Measurements from ENCODE around the gene EFS.

EFS gene

DNA sequence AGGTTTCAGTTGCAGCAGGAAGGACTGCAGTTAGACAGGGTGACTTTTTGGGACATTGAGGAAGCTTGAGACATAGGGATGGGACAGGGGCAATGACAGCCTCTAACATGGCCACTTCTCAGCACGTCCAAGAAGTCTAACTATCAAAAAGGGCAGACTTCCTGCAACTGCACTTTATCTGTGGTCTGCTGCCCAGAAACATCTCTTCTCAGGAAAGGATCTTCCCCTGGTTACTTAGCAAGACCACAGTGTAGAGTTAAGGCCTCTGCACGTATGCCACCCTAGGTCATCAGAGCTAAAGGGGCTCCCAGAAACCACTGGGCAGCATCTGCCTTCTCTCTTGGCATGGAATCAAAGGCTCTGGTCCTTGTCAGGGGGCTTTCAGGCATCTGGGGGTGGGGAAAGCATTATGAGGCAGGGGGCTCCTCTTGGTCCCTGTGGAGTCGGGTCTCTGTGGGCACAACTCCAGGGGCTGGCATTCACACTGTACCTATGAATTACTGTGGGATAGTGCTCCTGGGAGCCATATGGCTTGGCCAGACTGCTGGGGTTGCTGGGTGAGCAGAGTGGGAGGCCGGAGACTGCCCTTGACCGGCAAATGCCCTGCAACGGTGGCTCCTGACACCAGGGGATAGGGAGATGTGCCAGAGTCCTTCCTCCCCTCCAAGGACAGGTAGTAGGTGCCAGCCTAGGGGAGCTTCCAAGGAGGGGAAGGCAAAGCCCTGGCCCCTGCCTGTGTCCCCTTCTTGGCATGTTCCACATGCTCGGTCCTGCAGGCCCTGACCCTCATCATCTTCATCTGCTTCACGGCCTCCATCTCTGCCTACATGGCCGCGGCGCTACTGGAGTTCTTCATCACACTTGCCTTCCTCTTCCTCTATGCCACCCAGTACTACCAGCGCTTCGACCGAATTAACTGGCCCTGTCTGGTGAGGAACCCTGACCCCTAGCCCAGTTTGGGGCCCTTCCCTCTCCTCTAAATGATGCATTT is 12.9 kb upstream of the EFS start:
- FAIRE-seq (no peak), DNase-seq (ENCODE audit: insufficient read length, low spot score) (no peak)
- TF ChIP-seq, protein P1, sequence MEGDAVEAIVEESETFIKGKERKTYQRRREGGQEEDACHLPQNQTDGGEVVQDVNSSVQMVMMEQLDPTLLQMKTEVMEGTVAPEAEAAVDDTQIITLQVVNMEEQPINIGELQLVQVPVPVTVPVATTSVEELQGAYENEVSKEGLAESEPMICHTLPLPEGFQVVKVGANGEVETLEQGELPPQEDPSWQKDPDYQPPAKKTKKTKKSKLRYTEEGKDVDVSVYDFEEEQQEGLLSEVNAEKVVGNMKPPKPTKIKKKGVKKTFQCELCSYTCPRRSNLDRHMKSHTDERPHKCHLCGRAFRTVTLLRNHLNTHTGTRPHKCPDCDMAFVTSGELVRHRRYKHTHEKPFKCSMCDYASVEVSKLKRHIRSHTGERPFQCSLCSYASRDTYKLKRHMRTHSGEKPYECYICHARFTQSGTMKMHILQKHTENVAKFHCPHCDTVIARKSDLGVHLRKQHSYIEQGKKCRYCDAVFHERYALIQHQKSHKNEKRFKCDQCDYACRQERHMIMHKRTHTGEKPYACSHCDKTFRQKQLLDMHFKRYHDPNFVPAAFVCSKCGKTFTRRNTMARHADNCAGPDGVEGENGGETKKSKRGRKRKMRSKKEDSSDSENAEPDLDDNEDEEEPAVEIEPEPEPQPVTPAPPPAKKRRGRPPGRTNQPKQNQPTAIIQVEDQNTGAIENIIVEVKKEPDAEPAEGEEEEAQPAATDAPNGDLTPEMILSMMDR (IDR thresholded peaks at IDR 0.05; ENCODE audit: insufficient read depth, missing control alignments) = no peak

DNA sequence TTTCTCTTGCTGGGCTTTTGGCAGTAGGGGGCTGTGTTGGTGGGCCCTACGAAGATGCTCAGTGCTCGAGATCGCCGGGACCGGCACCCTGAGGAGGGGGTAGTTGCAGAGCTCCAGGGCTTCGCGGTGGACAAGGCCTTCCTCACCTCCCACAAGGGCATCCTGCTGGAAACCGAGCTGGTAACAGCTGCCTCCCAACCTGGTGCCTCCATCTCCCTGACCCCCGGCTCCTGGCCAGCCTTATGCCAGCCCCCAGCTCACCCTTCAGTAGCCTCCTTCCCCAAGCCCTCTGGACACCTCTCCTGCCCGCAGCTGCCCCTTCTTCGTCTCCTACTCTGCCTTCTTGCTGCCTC is 12.2 kb upstream of the EFS start:
- DNase-seq (ENCODE audit: insufficient read length, low spot score) (no peak), FAIRE-seq (no peak)
- TF ChIP-seq, protein P1 (IDR thresholded peaks at IDR 0.05; ENCODE audit: insufficient read depth, missing control alignments) = no peak

DNA sequence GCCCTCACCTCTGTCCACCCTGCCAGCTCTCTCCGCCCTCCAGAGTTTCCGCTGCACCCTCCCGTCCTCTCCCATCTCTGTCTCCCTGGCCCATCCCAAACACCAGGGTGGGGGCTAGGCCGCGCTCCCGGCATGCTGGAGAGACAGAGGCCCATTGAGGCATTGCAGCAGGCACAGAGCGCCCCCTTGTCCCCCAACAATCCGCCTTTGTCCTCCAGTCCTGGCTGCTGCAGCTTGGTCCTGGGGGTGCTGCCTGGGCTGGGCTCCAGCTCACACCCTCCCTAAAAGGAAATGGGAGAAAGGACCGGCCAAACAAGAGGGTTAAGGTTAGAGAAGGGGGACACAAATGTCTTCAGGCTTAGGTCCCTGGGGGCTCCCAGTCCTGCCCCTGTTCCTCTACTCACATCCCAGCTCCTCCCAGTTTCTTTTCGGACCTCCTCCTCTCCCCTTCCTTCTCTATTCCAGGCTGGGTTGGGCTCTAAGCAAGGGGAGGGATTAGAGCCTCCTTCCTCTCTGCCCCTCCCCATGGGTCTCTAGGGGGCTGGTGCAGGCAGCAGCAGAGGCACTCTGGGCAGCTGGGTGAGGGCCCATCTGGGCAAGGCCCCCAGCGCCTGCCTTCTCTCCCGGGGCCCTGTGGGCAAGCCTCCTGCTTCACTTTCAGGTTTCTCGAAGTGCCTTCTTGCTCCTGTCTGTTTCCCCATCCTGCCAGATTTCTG is 11.7 kb upstream of the EFS start, which contains the start of gene CMTM5:
Gene CMTM5 (plus strand): TSS at position 565 of the 716 bp plus-strand sequence. CDS start 206 bp downstream, outside the sequence.
- DNase-seq (ENCODE audit: insufficient read length, low spot score) (no peak), FAIRE-seq (no peak)
- TF ChIP-seq, protein P1 (IDR thresholded peaks at IDR 0.05; ENCODE audit: insufficient read depth, missing control alignments) = no peak

DNA sequence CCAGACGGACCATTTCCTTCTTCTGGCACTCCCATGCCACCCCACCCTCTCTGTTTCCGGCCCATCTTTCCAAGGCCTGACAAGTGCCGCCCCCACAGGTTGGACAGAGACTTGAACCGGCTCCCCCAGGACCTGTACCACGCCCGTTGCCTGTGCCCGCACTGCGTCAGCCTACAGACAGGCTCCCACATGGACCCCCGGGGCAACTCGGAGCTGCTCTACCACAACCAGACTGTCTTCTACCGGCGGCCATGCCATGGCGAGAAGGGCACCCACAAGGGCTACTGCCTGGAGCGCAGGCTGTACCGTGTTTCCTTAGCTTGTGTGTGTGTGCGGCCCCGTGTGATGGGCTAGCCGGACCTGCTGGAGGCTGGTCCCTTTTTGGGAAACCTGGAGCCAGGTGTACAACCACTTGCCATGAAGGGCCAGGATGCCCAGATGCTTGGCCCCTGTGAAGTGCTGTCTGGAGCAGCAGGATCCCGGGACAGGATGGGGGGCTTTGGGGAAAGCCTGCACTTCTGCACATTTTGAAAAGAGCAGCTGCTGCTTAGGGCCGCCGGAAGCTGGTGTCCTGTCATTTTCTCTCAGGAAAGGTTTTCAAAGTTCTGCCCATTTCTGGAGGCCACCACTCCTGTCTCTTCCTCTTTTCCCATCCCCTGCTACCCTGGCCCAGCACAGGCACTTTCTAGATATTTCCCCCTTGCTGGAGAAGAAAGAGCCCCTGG is 10.7 kb upstream of the EFS start:
- DNase-seq (ENCODE audit: insufficient read length, low spot score) (no peak), FAIRE-seq (no peak)
- TF ChIP-seq, protein P1 (IDR thresholded peaks at IDR 0.05; ENCODE audit: insufficient read depth, missing control alignments) = no peak

DNA sequence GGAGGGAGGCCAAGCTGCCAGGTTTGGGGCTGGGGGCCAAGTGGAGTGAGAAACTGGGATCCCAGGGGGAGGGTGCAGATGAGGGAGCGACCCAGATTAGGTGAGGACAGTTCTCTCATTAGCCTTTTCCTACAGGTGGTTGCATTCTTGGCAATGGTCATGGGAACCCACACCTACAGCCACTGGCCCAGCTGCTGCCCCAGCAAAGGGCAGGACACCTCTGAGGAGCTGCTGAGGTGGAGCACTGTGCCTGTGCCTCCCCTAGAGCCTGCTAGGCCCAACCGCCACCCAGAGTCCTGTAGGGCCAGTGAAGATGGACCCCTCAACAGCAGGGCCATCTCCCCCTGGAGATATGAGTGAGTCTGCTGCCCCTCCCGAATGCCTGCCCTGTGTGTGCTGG is 8.1 kb upstream of the EFS start:
- DNase-seq (ENCODE audit: insufficient read length, low spot score) (no peak), FAIRE-seq (no peak)
- TF ChIP-seq, protein P1 (IDR thresholded peaks at IDR 0.05; ENCODE audit: insufficient read depth, missing control alignments) = no peak

DNA sequence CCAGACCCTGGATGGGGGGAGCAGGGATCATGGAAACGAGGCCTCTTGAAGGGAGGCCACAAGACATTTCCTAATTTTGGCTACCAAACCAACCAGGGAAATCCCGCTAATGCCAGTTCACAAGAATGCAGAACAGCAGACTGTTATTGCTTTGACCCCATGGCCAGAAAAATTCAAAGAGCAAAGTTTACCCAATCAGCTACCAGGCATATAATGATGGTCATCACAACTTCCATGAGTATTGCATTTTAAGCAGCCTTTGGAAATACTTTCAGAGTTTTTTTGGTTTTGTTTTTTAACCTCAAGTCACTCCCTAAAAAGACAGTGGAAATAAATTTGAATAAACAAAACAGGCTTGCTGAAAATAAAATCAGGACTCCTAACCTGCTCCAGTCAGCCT is 7.5 kb upstream of the EFS start, which contains the start of gene IL25:
Gene IL25 (plus strand): TSS at position 301 of the 400 bp plus-strand sequence.
- TF ChIP-seq, protein P1 (IDR thresholded peaks at IDR 0.05; ENCODE audit: insufficient read depth, missing control alignments) = no peak
- FAIRE-seq = no peak
- no peak for DNase-seq (ENCODE audit: insufficient read length, low spot score)

Measured in D721Med (cell line).